HG03439 (cell line): ENCODE results near the gene KIF5A.
"Not testable (repeated sequence)": the region's sequence is repeated elsewhere in the genome, so short reads cannot be mapped to it uniquely, and the experiment has no call there.

Source experiments
- ATAC-seq: cut with Tn5 transposase; IDR thresholded peaks from one replicate; pipeline ENCODE4 v1.9.1; 2021; ENCODE audit warnings: mild to moderate bottlenecking, moderate library complexity; ENCODE audit not compliant: unreplicated experiment

Gene KIF5A

DNA sequence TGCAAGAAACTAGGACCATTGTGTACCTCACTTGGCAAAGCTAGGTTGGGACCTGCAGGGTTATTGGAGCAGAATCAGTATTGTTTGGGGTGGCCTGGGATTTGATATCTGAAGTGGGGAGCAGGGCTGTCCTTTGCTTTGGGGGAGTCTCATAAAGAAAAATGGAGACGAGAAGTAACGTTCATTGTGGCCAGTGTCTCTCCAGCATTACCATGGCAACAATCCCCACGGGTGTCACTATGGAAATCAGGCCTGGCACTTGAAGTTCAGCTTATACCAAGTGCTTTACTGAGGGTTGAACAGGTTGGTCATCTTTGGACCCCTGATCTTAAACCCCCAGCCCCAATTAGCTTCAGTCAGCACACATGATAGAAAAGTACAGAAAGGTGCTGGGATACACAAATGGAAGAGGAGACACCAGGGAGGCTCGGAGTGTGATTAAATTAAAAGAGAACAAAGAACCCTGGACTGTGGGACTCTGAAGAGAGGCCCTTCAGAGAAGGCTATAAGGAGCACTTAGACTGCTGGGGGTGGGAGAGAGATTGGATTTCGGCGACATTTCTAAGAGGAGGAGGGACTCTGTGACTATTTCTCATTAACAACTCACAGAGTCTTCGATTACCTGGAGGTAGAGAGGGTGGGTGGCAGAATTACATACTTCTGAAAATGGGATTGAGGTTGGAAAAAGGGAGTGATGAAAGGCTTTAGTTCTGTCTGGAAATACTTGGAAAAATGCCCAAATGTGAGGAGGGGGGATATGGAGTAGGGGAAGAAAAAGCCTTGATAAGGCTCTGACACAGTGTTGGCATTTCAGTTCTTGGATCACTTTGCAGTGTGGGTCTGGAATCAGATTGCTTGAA lies 3.7 kb downstream of the KIF5A start:
- no peak for ATAC-seq

- ATAC-seq = no peak
These were observed 4.6 kb downstream of the KIF5A start for GRCh38 chr12:57554453-57554852.

- ATAC-seq = no peak
These were observed 5.1 kb downstream of the KIF5A start for GRCh38 chr12:57554897-57555296.

GRCh38 chr12:57558864-57559263 lies 9.0 kb downstream of the KIF5A start:
- ATAC-seq = no peak

DNA sequence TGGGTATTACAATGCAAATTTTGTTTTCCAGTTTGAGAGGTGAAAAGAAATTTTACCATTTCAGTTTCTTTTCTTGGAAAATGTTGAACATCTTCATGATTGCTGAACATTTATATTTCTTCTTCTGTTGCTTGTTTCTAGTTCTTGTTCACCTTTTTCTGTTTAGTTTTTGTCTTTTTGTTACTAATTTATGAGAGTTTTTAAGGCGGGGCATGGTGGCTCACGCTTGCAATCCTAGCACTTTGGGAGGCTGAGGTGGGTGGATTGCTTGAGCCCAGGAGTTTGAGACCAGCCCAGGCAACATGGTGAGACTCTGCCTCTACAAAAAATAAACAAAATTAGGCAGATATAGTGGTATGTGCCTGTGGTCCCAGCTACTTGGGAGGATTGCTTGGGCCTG lies 10.7 kb downstream of the KIF5A start:
- ATAC-seq = no peak

DNA sequence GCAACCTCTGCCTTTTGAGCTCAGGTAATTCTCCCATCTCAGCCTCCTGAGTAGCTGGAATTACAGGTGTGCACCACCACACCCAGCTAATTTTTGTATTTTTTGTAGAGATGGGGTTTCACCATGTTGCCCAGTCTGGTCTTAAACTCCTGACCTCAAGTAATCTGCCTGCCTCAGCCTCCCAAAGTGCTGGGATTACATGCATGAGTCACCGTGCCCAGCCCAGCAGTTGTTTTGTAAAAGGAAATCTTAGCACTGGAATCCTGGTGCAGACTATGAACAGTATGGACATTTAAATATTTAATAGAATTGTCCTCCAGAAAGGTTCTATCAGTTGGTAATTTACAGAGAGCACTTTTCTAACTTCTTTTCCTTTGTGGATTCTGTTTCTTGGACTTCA lies 11.3 kb downstream of the KIF5A start:
- not testable (repeated sequence) for ATAC-seq

DNA sequence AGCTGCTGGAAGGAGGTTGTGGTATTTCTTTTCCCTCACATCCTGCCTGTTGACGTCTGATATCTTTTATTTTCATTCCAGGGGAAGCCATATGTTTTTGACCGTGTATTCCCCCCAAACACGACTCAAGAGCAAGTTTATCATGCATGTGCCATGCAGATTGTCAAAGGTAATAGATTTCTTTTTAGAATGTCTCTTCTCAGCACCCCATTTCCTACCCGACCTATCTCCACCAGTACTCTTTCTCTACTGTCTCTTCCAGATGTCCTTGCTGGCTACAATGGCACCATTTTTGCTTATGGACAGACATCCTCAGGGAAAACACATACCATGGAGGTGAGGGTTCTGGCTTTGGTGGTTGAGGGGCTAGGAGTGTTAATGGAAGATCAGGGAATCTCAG lies 13.5 kb downstream of the KIF5A start:
- no peak for ATAC-seq

GRCh38 chr12:57564178-57564740 lies 14.4 kb downstream of the KIF5A start:
- ATAC-seq = no peak

DNA sequence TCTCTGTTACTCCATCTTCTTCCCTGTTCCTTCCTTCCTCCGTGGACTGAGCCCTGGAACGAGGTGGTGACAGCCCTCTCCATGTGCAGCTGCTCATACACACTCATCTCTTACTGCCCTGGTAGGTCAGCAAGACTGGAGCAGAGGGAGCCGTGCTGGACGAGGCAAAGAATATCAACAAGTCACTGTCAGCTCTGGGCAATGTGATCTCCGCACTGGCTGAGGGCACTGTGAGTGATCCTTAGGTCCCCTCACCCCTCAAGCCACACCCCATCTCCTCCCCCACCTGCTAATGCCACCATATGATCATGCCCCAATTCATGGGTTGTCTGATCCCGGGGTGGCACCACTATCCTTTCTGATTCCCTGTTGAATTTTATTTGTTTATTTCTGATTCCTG lies 19.0 kb downstream of the KIF5A start:
- no peak for ATAC-seq

DNA sequence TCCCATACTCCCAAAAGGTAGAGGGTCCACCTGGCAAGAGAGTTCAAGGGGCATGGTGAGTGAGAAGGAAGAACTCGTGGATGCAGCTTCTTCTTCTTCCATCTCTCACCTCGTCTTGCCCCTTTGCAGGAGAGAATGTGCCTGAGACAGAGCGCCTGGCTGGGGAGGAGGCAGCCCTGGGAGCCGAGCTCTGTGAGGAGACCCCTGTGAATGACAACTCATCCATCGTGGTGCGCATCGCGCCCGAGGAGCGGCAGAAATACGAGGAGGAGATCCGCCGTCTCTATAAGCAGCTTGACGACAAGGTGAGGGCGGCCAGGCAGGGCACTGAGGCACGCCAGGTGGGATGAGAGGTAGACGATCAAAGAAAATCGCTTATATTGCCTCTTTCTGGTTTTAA lies 20.0 kb downstream of the KIF5A start:
- no peak for ATAC-seq

DNA sequence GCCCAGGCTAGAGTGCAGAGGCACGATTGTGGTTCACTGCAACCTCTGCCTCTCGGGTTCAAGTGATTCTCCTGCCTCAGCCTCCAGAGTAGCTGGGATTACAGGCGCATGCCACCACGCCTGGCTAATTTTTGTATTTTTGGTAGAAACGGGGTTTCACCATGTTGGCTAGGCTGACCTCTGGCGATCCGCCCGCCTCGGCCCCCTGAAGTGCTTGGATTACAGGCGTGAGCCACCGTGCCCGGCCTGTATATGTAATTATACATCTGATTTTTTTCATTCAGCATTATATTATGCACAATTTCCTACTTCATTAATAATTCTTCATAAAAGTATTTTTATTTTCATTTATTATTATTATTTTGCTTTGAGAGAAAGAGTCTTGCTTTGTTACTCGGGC lies 20.6 kb downstream of the KIF5A start:
- ATAC-seq = not testable (repeated sequence)

DNA sequence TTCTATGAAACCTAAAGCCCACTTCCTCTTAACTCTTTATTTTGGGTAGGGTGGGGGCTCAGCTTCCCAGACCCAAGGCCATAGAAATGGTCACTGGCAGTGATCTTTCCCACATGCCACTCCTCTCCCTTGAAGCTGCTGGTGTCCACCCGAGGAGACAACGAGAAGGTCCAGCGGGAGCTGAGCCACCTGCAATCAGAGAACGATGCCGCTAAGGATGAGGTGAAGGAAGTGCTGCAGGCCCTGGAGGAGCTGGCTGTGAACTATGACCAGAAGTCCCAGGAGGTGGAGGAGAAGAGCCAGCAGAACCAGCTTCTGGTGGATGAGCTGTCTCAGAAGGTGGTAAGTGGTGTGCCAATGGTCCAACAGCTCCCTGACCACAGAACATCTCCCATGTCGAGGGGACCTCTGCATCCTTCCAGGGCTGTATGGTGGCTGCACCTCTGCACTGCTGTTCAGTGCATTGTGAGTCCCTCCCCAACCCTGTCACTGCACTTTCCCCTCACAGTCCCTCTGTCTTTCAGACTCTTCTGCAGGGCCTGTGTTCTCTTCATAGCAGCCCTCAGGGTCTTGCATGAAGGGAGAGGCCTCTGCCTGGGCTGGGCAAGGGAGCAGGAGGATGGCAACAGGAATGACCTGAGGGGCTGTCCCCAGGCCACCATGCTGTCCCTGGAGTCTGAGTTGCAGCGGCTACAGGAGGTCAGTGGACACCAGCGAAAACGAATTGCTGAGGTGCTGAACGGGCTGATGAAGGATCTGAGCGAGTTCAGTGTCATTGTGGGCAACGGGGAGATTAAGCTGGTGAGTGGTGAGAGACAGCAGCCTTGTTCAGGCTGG lies 22.3 kb downstream of the KIF5A start:
- no peak for ATAC-seq

DNA sequence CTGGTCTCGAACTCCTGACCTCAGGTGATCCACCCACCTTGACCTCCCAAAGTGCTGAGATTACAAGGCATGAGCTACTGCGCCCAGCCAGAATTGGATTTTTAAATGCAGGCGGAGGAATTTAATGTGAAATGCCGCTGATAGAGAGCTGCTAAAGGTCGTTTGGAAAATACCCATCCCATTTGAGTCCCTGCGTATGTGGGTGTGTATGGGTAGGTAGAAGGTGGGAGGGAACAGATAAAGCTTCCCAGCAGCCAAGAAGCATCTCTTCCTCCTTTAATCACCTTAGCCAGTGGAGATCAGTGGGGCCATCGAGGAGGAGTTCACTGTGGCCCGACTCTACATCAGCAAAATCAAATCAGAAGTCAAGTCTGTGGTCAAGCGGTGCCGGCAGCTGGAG lies 25.0 kb downstream of the KIF5A start:
- ATAC-seq = no peak

DNA sequence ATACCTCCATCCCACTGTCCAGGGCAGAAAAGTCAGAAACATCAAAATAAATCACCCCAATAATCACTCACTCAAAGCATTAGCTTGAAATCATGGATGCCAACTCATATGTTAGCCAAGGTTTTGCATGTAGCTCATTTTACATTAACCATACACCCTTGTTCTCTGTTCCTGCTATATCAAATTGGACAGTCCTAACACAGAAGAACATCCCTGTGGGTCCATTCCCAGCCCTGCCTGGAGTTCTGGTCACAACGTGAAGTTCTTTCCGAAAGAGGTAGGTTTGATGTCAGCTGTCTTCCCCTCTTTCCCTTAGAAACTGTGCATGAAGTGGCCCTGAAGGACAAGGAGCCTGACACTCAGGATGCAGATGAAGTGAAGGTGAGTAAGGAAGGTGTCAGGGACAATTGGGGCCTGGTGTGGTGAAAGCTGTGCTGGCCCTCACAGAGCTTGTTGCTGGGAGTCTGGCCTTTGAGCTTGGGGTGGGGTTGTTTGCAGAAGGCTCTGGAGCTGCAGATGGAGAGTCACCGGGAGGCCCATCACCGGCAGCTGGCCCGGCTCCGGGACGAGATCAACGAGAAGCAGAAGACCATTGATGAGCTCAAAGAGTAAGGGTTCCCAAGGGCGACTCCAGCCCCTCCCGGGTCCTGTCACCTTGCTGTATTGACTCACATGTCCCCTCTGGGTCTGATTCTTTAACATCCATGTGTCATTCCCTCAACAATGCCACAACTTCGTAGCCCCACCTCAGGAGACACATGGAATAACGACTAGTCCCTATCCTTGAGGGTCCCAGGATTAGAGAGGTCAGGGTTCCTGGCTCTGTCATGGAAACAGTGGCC lies 26.1 kb downstream of the KIF5A start:
- no peak for ATAC-seq

- ATAC-seq = no peak
These were observed 26.8 kb downstream of the KIF5A start for GRCh38 chr12:57576613-57577160.

- no peak for ATAC-seq
These were observed 28.3 kb downstream of the KIF5A start for GRCh38 chr12:57577981-57578758.

GRCh38 chr12:57579011-57579410 lies 29.2 kb downstream of the KIF5A start:
- ATAC-seq = no peak

- ATAC-seq = no peak
These were observed 30.0 kb downstream of the KIF5A start for GRCh38 chr12:57579677-57580465.

DNA sequence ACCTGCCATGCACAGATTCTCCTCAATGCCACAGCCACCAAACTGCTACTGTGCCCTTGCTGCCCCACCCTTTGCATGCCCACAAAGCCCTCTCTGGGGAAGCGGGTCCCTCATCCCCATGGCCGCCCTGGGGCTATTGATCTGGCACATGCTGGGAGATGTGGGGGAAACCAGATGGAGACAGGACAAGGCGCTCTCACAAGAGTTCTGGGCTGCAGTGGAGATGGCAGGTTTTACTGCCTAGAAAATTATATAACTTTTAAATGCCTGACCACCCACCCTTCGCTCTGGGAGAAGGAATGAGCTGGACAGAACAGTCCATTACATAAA lies 30.6 kb downstream of the KIF5A start:
- no peak for ATAC-seq
